Panc1 (cell line): Measurements from ENCODE around the gene ADGB. TPM values are rescaled to one million over a fixed set of nuclear protein-coding genes. Genes with fewer than 3 reads are reported as not detected.
A peak's percentile ranks its signal among the peaks of the same experiment; 100 is the strongest.

ENCODE experiments used
- ATAC-seq: fragments of 200-7000 bp; cut with Tn5 transposase; 2 replicates; pipeline ENCODE4 v1.9.1; 2020; ENCODE audit warnings: mild to moderate bottlenecking, moderate library complexity
- BruUV-seq: library from RNA; stranded (reverse); fragments of 400-500 nt; replicated peaks from 2 replicates; lab custom pipeline; 2021; lab: Mats Ljungman, UMichigan
- CTCF ChIA-PET: fragments of 300-600 bp; sonication (Branson Sonifier 250); formaldehyde crosslinking; loops from one replicate; lab custom pipeline; 2022; ENCODE audit warnings: antibody characterized with exemption; lab: Charles Lee
- POLR2A ChIA-PET: fragments of 300-600 bp; sonication (Branson Sonifier 250); formaldehyde crosslinking; loops from one replicate; lab custom pipeline; 2022; ENCODE audit warnings: antibody characterized with exemption; lab: Charles Lee
- DNase-seq: peaks from one replicate; pipeline ENCODE4 v3.0.0-alpha.2; 2010; ENCODE audit warnings: low read depth, low spot score
- H3K27ac ChIP-seq: 2 replicates; pipeline ENCODE4 v1.5.1; 2011; ENCODE audit warnings: mild to moderate bottlenecking, low read length, inconsistent platforms
- H3K27me3 ChIP-seq: fragments of 200-500 bp; sonication (Bioruptor generic); 2 replicates; pipeline ENCODE4 v1.6.0; 2014; ENCODE audit warnings: low read length, inconsistent platforms; ENCODE audit not compliant: control insufficient read depth, insufficient read depth
- H3K36me3 ChIP-seq: fragments of 200-500 bp; sonication (Bioruptor generic); 2 replicates; pipeline ENCODE4 v1.5.1; 2014; ENCODE audit warnings: inconsistent platforms, mild to moderate bottlenecking, low read length, moderate library complexity; ENCODE audit not compliant: control insufficient read depth, insufficient read depth
- H3K4me1 ChIP-seq: 2 replicates; pipeline ENCODE4 v1.5.1; 2011; ENCODE audit warnings: inconsistent platforms, mild to moderate bottlenecking, low read length, moderate library complexity; ENCODE audit not compliant: control insufficient read depth, insufficient read depth
- H3K4me3 ChIP-seq, 2 experiments: 2 replicates each; pipeline ENCODE4 v1.5.1; 2011 to 2012; ENCODE audit warnings: low read depth in 2 of 2, low read length in 2 of 2, mild to moderate bottlenecking in 2 of 2, inconsistent platforms in 1 of 2, moderate library complexity in 1 of 2
- H3K9me3 ChIP-seq: fragments of 200-500 bp; sonication (Bioruptor generic); 2 replicates; pipeline ENCODE4 v1.5.1; 2014; ENCODE audit warnings: low read depth, mild to moderate bottlenecking, inconsistent platforms, low read length, moderate library complexity; ENCODE audit not compliant: control insufficient read depth, insufficient read depth
- POLR2AphosphoS5 ChIP-seq: IDR thresholded peaks from 2 replicates; pipeline ENCODE4 v1.6.1; 2012; ENCODE audit warnings: mild to moderate bottlenecking, low read depth, low read length, moderate library complexity
- SIN3A ChIP-seq: IDR thresholded peaks from 2 replicates; pipeline ENCODE4 v1.6.1; 2012; ENCODE audit warnings: low read depth, mild to moderate bottlenecking, low read length, moderate library complexity, borderline replicate concordance; ENCODE audit not compliant: insufficient read depth
- TCF7L2 ChIP-seq: IDR thresholded peaks from 2 replicates; pipeline ENCODE4 v1.6.1; 2011; ENCODE audit warnings: mild to moderate bottlenecking, low read depth, low read length, inconsistent platforms
- in situ Hi-C: cut with HindIII; loops from 2 replicates; pipeline ENCODE4 v1.10.0; 2016; ENCODE audit warnings: low sequenced_read_pairs, low pct_unique_long_range_greater_than_20kb
- intact Hi-C: fragments of 100-400 bp; cut with micrococcal nuclease; formaldehyde crosslinking; loops from one replicate; pipeline ENCODE4 v1.10.0; 2022; ENCODE audit not compliant: unreplicated experiment
- total RNA-seq: library from RNA; stranded (reverse); gene quantifications from one replicate; pipeline ENCODE4 v1.2.1, GENCODE V29; 2021; ENCODE audit not compliant: unreplicated experiment
- TF ChIP-seq, protein P1 (sequence below), 2 experiments: IDR thresholded peaks; 2 replicates each; pipeline ENCODE4 v1.6.1; 2011 to 2012; ENCODE audit warnings: low read depth in 2 of 2, control low read depth in 1 of 2, low read length in 1 of 2, mild to moderate bottlenecking in 1 of 2, moderate library complexity in 1 of 2; ENCODE audit not compliant: insufficient read depth in 1 of 2
- TF ChIP-seq, protein P2 (sequence below): fragments of 450-650 bp; IDR thresholded peaks from 2 replicates; pipeline ENCODE4 v1.5.1; 2017; ENCODE audit warnings: mild to moderate bottlenecking

Gene ADGB
- total RNA-seq, 1 experiment from 2014 or later, result not detected

DNA sequence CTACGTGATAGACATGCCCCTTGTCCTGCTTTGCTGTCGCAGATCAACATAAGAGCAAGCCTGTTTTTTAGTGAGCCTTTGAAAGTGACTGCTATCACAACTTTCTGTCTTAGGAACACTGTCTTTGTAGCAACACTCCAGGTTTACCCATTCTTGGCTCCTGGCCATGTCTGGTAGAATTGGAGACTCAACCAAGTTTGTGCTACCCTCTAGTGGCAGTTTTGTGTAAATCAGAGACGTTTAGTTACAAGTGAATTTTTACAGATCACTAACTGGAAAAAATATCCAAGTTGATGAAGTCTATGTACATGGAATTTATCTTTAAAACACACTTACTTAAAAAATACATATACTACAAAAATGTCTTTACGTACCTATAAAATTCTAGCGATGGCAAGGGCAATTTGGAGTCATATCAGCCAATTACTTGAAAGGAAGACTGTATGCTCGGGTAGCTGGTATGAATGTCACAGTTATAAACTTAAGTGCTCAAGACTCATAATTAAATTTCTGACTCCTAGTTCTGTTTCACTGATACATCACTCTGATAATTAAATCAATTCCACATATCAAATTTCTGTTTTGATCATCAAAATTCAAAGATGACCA lies 101.4 kb downstream of the ADGB start:
- ChIA-PET POLR2A (no interaction called here), CTCF (no interaction called here)
- Histone ChIP-seq H3K4me1 (no peaks in the 10 kb centered on the region), H3K36me3 (no peaks in the 10 kb centered on the region), H3K27ac (no peak overlapping the region), H3K9me3 (no peaks in the 10 kb centered on the region), H3K27me3 (no peaks in the 10 kb centered on the region), H3K4me3 (no peak overlapping the region)
- in situ Hi-C loops (no loop called here), intact Hi-C loops (loop anchor here (1.0 kb wide), 1 partner anchor 157 kb away; the partner anchor contains the start of gene RAB32)
- ATAC-seq (peak; percentile 53; the same call in 1 of the 2 replicates), DNase-seq (peak; percentile 64)
- BruUV-seq, result no TSS peak
- TF ChIP-seq, protein P1, sequence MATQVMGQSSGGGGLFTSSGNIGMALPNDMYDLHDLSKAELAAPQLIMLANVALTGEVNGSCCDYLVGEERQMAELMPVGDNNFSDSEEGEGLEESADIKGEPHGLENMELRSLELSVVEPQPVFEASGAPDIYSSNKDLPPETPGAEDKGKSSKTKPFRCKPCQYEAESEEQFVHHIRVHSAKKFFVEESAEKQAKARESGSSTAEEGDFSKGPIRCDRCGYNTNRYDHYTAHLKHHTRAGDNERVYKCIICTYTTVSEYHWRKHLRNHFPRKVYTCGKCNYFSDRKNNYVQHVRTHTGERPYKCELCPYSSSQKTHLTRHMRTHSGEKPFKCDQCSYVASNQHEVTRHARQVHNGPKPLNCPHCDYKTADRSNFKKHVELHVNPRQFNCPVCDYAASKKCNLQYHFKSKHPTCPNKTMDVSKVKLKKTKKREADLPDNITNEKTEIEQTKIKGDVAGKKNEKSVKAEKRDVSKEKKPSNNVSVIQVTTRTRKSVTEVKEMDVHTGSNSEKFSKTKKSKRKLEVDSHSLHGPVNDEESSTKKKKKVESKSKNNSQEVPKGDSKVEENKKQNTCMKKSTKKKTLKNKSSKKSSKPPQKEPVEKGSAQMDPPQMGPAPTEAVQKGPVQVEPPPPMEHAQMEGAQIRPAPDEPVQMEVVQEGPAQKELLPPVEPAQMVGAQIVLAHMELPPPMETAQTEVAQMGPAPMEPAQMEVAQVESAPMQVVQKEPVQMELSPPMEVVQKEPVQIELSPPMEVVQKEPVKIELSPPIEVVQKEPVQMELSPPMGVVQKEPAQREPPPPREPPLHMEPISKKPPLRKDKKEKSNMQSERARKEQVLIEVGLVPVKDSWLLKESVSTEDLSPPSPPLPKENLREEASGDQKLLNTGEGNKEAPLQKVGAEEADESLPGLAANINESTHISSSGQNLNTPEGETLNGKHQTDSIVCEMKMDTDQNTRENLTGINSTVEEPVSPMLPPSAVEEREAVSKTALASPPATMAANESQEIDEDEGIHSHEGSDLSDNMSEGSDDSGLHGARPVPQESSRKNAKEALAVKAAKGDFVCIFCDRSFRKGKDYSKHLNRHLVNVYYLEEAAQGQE (IDR thresholded peaks at IDR 0.05; ENCODE audit: insufficient read depth in 1 of 2, low read depth in 2 of 2, low read length in 1 of 2), result no peak
- no peak for TF ChIP-seq POLR2AphosphoS5
- TF ChIP-seq, protein P2, sequence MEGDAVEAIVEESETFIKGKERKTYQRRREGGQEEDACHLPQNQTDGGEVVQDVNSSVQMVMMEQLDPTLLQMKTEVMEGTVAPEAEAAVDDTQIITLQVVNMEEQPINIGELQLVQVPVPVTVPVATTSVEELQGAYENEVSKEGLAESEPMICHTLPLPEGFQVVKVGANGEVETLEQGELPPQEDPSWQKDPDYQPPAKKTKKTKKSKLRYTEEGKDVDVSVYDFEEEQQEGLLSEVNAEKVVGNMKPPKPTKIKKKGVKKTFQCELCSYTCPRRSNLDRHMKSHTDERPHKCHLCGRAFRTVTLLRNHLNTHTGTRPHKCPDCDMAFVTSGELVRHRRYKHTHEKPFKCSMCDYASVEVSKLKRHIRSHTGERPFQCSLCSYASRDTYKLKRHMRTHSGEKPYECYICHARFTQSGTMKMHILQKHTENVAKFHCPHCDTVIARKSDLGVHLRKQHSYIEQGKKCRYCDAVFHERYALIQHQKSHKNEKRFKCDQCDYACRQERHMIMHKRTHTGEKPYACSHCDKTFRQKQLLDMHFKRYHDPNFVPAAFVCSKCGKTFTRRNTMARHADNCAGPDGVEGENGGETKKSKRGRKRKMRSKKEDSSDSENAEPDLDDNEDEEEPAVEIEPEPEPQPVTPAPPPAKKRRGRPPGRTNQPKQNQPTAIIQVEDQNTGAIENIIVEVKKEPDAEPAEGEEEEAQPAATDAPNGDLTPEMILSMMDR, result peak; percentile 77

DNA sequence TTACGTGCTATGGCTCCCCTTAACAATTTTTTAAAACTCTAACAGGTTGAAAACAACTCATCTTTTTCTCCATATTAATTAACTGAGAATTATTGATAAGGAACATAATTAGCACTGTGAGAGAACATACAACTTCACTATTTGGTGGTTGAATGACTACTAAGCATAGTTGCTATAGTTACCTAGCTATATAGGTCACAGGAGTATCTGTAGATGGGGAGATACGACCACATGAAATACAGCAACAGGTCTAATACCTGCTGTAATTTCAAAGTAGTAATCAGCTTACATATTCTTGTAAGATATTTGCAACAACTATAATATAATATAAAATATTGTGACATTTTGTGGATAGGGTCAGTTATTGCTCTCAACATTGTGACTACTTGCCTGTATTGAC lies 102.9 kb downstream of the ADGB start:
- BruUV-seq, result no TSS peak
- Histone ChIP-seq H3K36me3 (no peaks in the 10 kb centered on the region), H3K4me3 (no peak overlapping the region), H3K27me3 (no peaks in the 10 kb centered on the region), H3K27ac (no peak overlapping the region), H3K4me1 (no peaks in the 10 kb centered on the region), H3K9me3 (no peaks in the 10 kb centered on the region)
- ChIA-PET CTCF (no interaction called here), POLR2A (no interaction called here)
- intact Hi-C loops, result no loop called here
- no peak for ATAC-seq
- TF ChIP-seq SIN3A, result no peak
- TF ChIP-seq, protein P1 (IDR thresholded peaks at IDR 0.05; ENCODE audit: insufficient read depth in 1 of 2, low read depth in 2 of 2, low read length in 1 of 2), result no peak
- no peak for TF ChIP-seq POLR2AphosphoS5
- TF ChIP-seq, protein P2, result no peak
- no peak for TF ChIP-seq TCF7L2
- in situ Hi-C loops, result no loop called here
- DNase-seq, result no peak
